Rectal smooth muscle tissue (tissue), 1 donor: ENCODE data around the gene TOR4A.

Experiments used
- H3K27ac ChIP-seq: one replicate; pipeline ENCODE4 v1.7.0; 2013; ENCODE audit warnings: low read depth, low read length, inconsistent platforms
- H3K27me3 ChIP-seq: one replicate; pipeline ENCODE4 v1.7.0; 2013; ENCODE audit warnings: low read length; ENCODE audit not compliant: control insufficient read depth, insufficient read depth
- H3K36me3 ChIP-seq: one replicate; pipeline ENCODE4 v1.7.0; 2013; ENCODE audit warnings: low read length; ENCODE audit not compliant: control insufficient read depth, insufficient read depth
- H3K4me1 ChIP-seq: one replicate; pipeline ENCODE4 v1.7.0; 2013; ENCODE audit warnings: low read length; ENCODE audit not compliant: control insufficient read depth, insufficient read depth
- H3K4me3 ChIP-seq: one replicate; pipeline ENCODE4 v1.7.0; 2013; ENCODE audit warnings: low read length
- H3K9ac ChIP-seq: one replicate; pipeline ENCODE4 v1.7.0; 2013; ENCODE audit warnings: low read length

Gene TOR4A

GRCh38 chr9:137314561-137315560 is 37.3 kb downstream of the TOR4A start:
- Histone ChIP-seq H3K9ac (no peak overlapping the region), H3K36me3 (no peaks in the 10 kb centered on the region), H3K4me1 (no peaks in the 10 kb centered on the region), H3K4me3 (no peak overlapping the region), H3K27ac (no peak overlapping the region), H3K27me3 (peaks cover 6% of the 10 kb centered on the region)

GRCh38 chr9:137315581-137316011 is 38.1 kb downstream of the TOR4A start:
- H3K36me3 ChIP-seq, result no peaks in the 10 kb centered on the region
- no peak overlapping the region for H3K9ac ChIP-seq
- peaks cover 6% of the 10 kb centered on the region for H3K27me3 ChIP-seq
- H3K4me1 ChIP-seq, result no peaks in the 10 kb centered on the region
- H3K27ac ChIP-seq, result no peak overlapping the region
- no peak overlapping the region for H3K4me3 ChIP-seq

GRCh38 chr9:137316012-137316981 is 38.8 kb downstream of the TOR4A start:
- no peaks in the 10 kb centered on the region for H3K36me3 ChIP-seq
- peaks cover 6% of the 10 kb centered on the region for H3K27me3 ChIP-seq
- no peak overlapping the region for H3K9ac ChIP-seq
- no peak overlapping the region for H3K27ac ChIP-seq
- no peaks in the 10 kb centered on the region for H3K4me1 ChIP-seq
- no peak overlapping the region for H3K4me3 ChIP-seq

GRCh38 chr9:137317021-137317717 is 39.6 kb downstream of the TOR4A start:
- Histone ChIP-seq H3K27ac (no peak overlapping the region), H3K4me1 (no peaks in the 10 kb centered on the region), H3K9ac (no peak overlapping the region), H3K36me3 (no peaks in the 10 kb centered on the region), H3K4me3 (no peak overlapping the region), H3K27me3 (peaks cover 6% of the 10 kb centered on the region)

GRCh38 chr9:137317718-137318511 is 40.4 kb downstream of the TOR4A start:
- H3K9ac ChIP-seq, result no peak overlapping the region
- H3K4me3 ChIP-seq, result no peak overlapping the region
- no peaks in the 10 kb centered on the region for H3K36me3 ChIP-seq
- no peaks in the 10 kb centered on the region for H3K4me1 ChIP-seq
- no peak overlapping the region for H3K27ac ChIP-seq
- H3K27me3 ChIP-seq, result peaks cover 6% of the 10 kb centered on the region

- H3K9ac ChIP-seq, result no peak overlapping the region
Measured at GRCh38 chr9:137318602-137319001, 41.1 kb downstream of the TOR4A start.

GRCh38 chr9:137319011-137319738 is 41.6 kb downstream of the TOR4A start:
- no peak overlapping the region for H3K9ac ChIP-seq

More at GRCh38 chr9:137318602-137319001, 41.1 kb downstream of the TOR4A start:
- H3K27me3 ChIP-seq, result peaks cover 6% of the 10 kb centered on the region
- no peak overlapping the region for H3K4me3 ChIP-seq
- no peaks in the 10 kb centered on the region for H3K36me3 ChIP-seq
- H3K4me1 ChIP-seq, result no peaks in the 10 kb centered on the region
- no peak overlapping the region for H3K27ac ChIP-seq

GRCh38 chr9:137319739-137320551 is 42.4 kb downstream of the TOR4A start:
- H3K36me3 ChIP-seq, result no peaks in the 10 kb centered on the region
- no peak overlapping the region for H3K27ac ChIP-seq
- peaks cover 6% of the 10 kb centered on the region for H3K27me3 ChIP-seq
- H3K9ac ChIP-seq, result no peak overlapping the region
- H3K4me3 ChIP-seq, result no peak overlapping the region
- no peaks in the 10 kb centered on the region for H3K4me1 ChIP-seq

More at GRCh38 chr9:137319011-137319738, 41.6 kb downstream of the TOR4A start:
- Histone ChIP-seq H3K36me3 (no peaks in the 10 kb centered on the region), H3K4me3 (no peak overlapping the region), H3K27me3 (peaks cover 6% of the 10 kb centered on the region), H3K27ac (no peak overlapping the region), H3K4me1 (no peaks in the 10 kb centered on the region)

GRCh38 chr9:137320555-137321384 is 43.2 kb downstream of the TOR4A start:
- Histone ChIP-seq H3K27ac (no peak overlapping the region), H3K9ac (no peak overlapping the region)

More at GRCh38 chr9:137320555-137321384, 43.2 kb downstream of the TOR4A start:
- H3K4me3 ChIP-seq, result no peak overlapping the region
- no peaks in the 10 kb centered on the region for H3K4me1 ChIP-seq
- H3K27me3 ChIP-seq, result peaks cover 6% of the 10 kb centered on the region
- no peaks in the 10 kb centered on the region for H3K36me3 ChIP-seq
